HG03457 (cell line): Measurements from ENCODE around the gene CBLC.
"Not testable (repeated sequence)": the region's sequence is repeated elsewhere in the genome, so short reads cannot be mapped to it uniquely, and the experiment has no call there.

Source experiments
- ATAC-seq: cut with Tn5 transposase; IDR thresholded peaks from one replicate; pipeline ENCODE4 v1.9.1; 2021; ENCODE audit warnings: moderate number of reproducible peaks; ENCODE audit not compliant: unreplicated experiment

The CBLC gene

GRCh38 chr19:44816301-44816700 lies 38.6 kb downstream of the CBLC start:
- ATAC-seq = no peak

GRCh38 chr19:44817725-44818465 lies 40.2 kb downstream of the CBLC start:
- no peak for ATAC-seq

GRCh38 chr19:44818466-44819031 lies 40.9 kb downstream of the CBLC start:
- no peak for ATAC-seq

GRCh38 chr19:44819246-44819832 lies 41.6 kb downstream of the CBLC start:
- ATAC-seq = no peak

- ATAC-seq = no peak
These were observed 43.2 kb downstream of the CBLC start for GRCh38 chr19:44820648-44821609.

- ATAC-seq = no peak
These were observed 44.5 kb downstream of the CBLC start for GRCh38 chr19:44822177-44822576.

GRCh38 chr19:44822670-44823372 lies 45.1 kb downstream of the CBLC start:
- ATAC-seq = no peak

- ATAC-seq = no peak
These were observed 45.6 kb downstream of the CBLC start for GRCh38 chr19:44823373-44823698.

- no peak for ATAC-seq
These were observed 47.1 kb downstream of the CBLC start for GRCh38 chr19:44824761-44825160.

- not testable (repeated sequence) for ATAC-seq
These were observed 55.2 kb downstream of the CBLC start for GRCh38 chr19:44832875-44833274.

- ATAC-seq = not testable (repeated sequence)
These were observed 56.7 kb downstream of the CBLC start for GRCh38 chr19:44834399-44834798.

- no peak for ATAC-seq
These were observed 61.6 kb downstream of the CBLC start for GRCh38 chr19:44839276-44839675.

GRCh38 chr19:44840811-44841210 lies 63.1 kb downstream of the CBLC start:
- no peak for ATAC-seq

GRCh38 chr19:44841231-44841630 lies 63.5 kb downstream of the CBLC start:
- ATAC-seq = no peak

GRCh38 chr19:44845286-44845611 lies 67.6 kb downstream of the CBLC start:
- ATAC-seq = no peak

GRCh38 chr19:44845612-44846454 lies 68.1 kb downstream of the CBLC start, which contains the start of gene NECTIN2:
Gene NECTIN2, plus strand, starts transcription at chr19:44846297. Its CDS starts 229 bp downstream, at chr19:44846526.
- ATAC-seq = peak; percentile 38

- no peak for ATAC-seq
These were observed 68.9 kb downstream of the CBLC start for GRCh38 chr19:44846455-44847143.

- no peak for ATAC-seq
These were observed 69.7 kb downstream of the CBLC start for GRCh38 chr19:44847144-44848035.
